ENCODE results near the gene SGCA.

SGCA gene

GRCh38 chr17:50194934-50195865 is 29.4 kb downstream of the SGCA start:
- no peak overlapping the region for H3K27ac ChIP-seq
- TF ChIP-seq CTCF (IDR thresholded peaks at IDR 0.05) (no peak), ZFX (IDR thresholded peaks at IDR 0.05; ENCODE audit: borderline replicate concordance) (no peak)

GRCh38 chr17:50196036-50196435 is 30.2 kb downstream of the SGCA start:
- TF ChIP-seq ZFX (IDR thresholded peaks at IDR 0.05; ENCODE audit: borderline replicate concordance): no peak
- no peak for TF ChIP-seq CTCF (IDR thresholded peaks at IDR 0.05)
- no peak overlapping the region for H3K27ac ChIP-seq

- no peak overlapping the region for H3K27ac ChIP-seq
- TF ChIP-seq ZFX (IDR thresholded peaks at IDR 0.05; ENCODE audit: borderline replicate concordance) (no peak), CTCF (IDR thresholded peaks at IDR 0.05) (no peak)
Observed at GRCh38 chr17:50196826-50197225, 31.0 kb downstream of the SGCA start.

GRCh38 chr17:50198026-50198669 is 32.3 kb downstream of the SGCA start:
- TF ChIP-seq CTCF (IDR thresholded peaks at IDR 0.05) (peak; percentile 75), ZFX (IDR thresholded peaks at IDR 0.05; ENCODE audit: borderline replicate concordance) (no peak)

GRCh38 chr17:50199211-50199802 is 33.5 kb downstream of the SGCA start:
- H3K27ac ChIP-seq: peak overlapping the region; percentile 95
- TF ChIP-seq ZFX (IDR thresholded peaks at IDR 0.05; ENCODE audit: borderline replicate concordance): no peak
- no peak for TF ChIP-seq CTCF (IDR thresholded peaks at IDR 0.05)

More at GRCh38 chr17:50198026-50198669, 32.3 kb downstream of the SGCA start:
- peak overlapping the region; percentile 95; the same call in 1 of the 2 replicates for H3K27ac ChIP-seq

- TF ChIP-seq ZFX (IDR thresholded peaks at IDR 0.05; ENCODE audit: borderline replicate concordance): no peak
- TF ChIP-seq CTCF (IDR thresholded peaks at IDR 0.05): no peak
- H3K27ac ChIP-seq: peak overlapping the region; percentile 95
Observed at GRCh38 chr17:50199803-50200456, 34.1 kb downstream of the SGCA start.
